Ishikawa (cell line): Measurements from ENCODE around the gene AGFG1.

Source experiments
- CEBPB ChIP-seq: IDR thresholded peaks from 2 replicates; pipeline ENCODE4 v1.6.1; 2012
- CREB1 ChIP-seq: IDR thresholded peaks from 2 replicates; pipeline ENCODE4 v1.6.1; 2012; ENCODE audit warnings: low read depth
- EGR1 ChIP-seq: IDR thresholded peaks from 2 replicates; pipeline ENCODE4 v1.6.1; 2012
- EP300 ChIP-seq: IDR thresholded peaks from 2 replicates; pipeline ENCODE4 v1.6.1; 2012; ENCODE audit warnings: borderline replicate concordance
- FOXM1 ChIP-seq: IDR thresholded peaks from 2 replicates; pipeline ENCODE4 v1.6.1; 2012; ENCODE audit warnings: low read depth, borderline replicate concordance
- RAD21 ChIP-seq: IDR thresholded peaks from 2 replicates; pipeline ENCODE4 v1.6.1; 2012; ENCODE audit warnings: low read depth
- REST ChIP-seq: IDR thresholded peaks from 2 replicates; pipeline ENCODE4 v1.6.1; 2012; ENCODE audit warnings: low read depth, mild to moderate bottlenecking
- TAF1 ChIP-seq: IDR thresholded peaks from 2 replicates; pipeline ENCODE4 v1.6.1; 2012; ENCODE audit warnings: low read depth, mild to moderate bottlenecking
- TCF12 ChIP-seq: IDR thresholded peaks from 2 replicates; pipeline ENCODE4 v1.6.1; 2012; ENCODE audit warnings: low read depth
- YY1 ChIP-seq: IDR thresholded peaks from 2 replicates; pipeline ENCODE4 v1.6.1; 2012; ENCODE audit warnings: low read depth
- TF ChIP-seq, protein P1 (sequence below): IDR thresholded peaks from 2 replicates; pipeline ENCODE4 v1.6.1; 2012

DNA sequence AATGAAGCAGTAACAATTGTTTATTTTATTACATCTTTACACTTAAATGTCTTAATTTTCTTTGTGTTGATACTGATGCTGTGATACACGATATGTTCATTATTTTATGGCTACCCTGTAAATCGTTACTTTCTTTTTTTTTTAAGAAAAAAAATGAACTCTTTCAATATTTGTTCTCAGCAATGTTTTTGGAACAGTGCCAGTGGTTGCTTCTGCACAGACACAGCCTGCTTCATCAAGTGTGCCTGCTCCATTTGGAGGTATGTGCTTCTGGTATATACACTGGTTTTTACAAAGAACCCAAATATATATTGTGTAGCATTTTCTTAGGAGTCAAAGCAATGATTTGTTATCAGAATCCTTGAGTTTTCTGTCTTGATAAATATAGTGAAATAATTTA is 64.5 kb downstream of the AGFG1 start:
- TF ChIP-seq CEBPB (no peak), YY1 (no peak), EP300 (no peak), CREB1 (no peak), TCF12 (no peak), TAF1 (no peak), FOXM1 (no peak), RAD21 (no peak), REST (no peak), EGR1 (no peak)
- TF ChIP-seq, protein P1, sequence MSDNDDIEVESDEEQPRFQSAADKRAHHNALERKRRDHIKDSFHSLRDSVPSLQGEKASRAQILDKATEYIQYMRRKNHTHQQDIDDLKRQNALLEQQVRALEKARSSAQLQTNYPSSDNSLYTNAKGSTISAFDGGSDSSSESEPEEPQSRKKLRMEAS, result no peak
